DOHH2 (cell line): ENCODE results near the gene HOXD8.

ENCODE experiments used
- CTCF ChIP-seq: fragments of 200-600 bp; sonication (generic); IDR thresholded peaks from one replicate; pipeline ENCODE4 v1.5.1; 2014; ENCODE audit warnings: antibody characterized with exemption, mild to moderate bottlenecking, low read depth, low read length; ENCODE audit not compliant: poor library complexity, severe bottlenecking
- EZH2phosphoT487 ChIP-seq: fragments of 200-600 bp; sonication (generic); IDR thresholded peaks from 2 replicates; pipeline ENCODE4 v1.6.1; 2017; ENCODE audit warnings: borderline replicate concordance, mild to moderate bottlenecking, antibody characterized with exemption, low read length, moderate library complexity, mixed read lengths

GRCh38 chr2:176139661-176140512, 10.4 kb downstream of the HOXD8 start:
- no peak for TF ChIP-seq CTCF
- TF ChIP-seq EZH2phosphoT487: no peak
